Activated T-cell treated with anti-CD3 and anti-CD28 coated beads, Interleukin-2, amount 50 U/mL, for 24 hours (primary cell): ENCODE measurements around the gene DKK2.
"Not testable (repeated sequence)": the region's sequence is repeated elsewhere in the genome, so short reads cannot be mapped to it uniquely, and the experiment has no call there.

Source experiments
- DNase-seq: peaks from one replicate; pipeline ENCODE4 v3.0.0-alpha.2; 2020
- H3K27ac Mint-ChIP-seq: 2 replicates; pipeline ENCODE4 v1.8.0; 2020; ENCODE audit warnings: mild to moderate bottlenecking, mixed read lengths
- H3K27me3 Mint-ChIP-seq: 2 replicates; pipeline ENCODE4 v1.8.0; 2020; ENCODE audit warnings: mixed read lengths
- H3K36me3 Mint-ChIP-seq: 2 replicates; pipeline ENCODE4 v1.8.0; 2020; ENCODE audit warnings: low read depth, mixed read lengths
- H3K4me1 Mint-ChIP-seq: 2 replicates; pipeline ENCODE4 v1.8.0; 2020; ENCODE audit warnings: low read depth, mixed read lengths
- H3K4me3 Mint-ChIP-seq: 2 replicates; pipeline ENCODE4 v1.8.0; 2020; ENCODE audit warnings: mild to moderate bottlenecking, moderate library complexity, mixed read lengths
- H3K9me3 Mint-ChIP-seq: 2 replicates; pipeline ENCODE4 v1.8.0; 2020; ENCODE audit warnings: mixed read lengths

Gene DKK2

GRCh38 chr4:106908049-106908448 lies 128.1 kb downstream of the DKK2 start:
- not testable (repeated sequence) for H3K4me3 Mint-ChIP-seq, H3K4me1 Mint-ChIP-seq, H3K9me3 Mint-ChIP-seq, H3K36me3 Mint-ChIP-seq, DNase-seq, H3K27ac Mint-ChIP-seq, H3K27me3 Mint-ChIP-seq

DNA sequence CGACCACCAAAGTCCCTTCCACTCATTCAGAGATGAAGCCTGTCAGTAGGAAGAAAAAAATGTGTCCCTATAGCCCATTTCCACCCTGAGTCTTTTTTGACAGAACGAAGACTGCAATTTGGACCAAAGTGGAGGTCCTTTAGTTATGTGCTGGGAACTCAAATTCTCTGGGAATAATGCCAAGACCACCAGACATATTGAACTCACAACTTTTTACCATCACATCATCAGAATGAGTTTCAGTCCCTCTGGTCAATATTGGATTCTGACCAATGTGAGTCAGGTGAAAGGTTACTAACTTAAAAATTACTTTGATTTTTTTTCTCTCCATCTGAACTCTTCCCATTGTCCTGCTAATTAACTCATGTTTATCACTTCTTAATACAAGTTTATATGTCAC lies 128.9 kb downstream of the DKK2 start:
- Mint-ChIP-seq H3K27ac (no peak overlapping the region), H3K27me3 (no peaks in the 10 kb centered on the region), H3K9me3 (no peaks in the 10 kb centered on the region), H3K36me3 (no peaks in the 10 kb centered on the region), H3K4me1 (no peaks in the 10 kb centered on the region), H3K4me3 (no peak overlapping the region)
- no peak for DNase-seq

DNA sequence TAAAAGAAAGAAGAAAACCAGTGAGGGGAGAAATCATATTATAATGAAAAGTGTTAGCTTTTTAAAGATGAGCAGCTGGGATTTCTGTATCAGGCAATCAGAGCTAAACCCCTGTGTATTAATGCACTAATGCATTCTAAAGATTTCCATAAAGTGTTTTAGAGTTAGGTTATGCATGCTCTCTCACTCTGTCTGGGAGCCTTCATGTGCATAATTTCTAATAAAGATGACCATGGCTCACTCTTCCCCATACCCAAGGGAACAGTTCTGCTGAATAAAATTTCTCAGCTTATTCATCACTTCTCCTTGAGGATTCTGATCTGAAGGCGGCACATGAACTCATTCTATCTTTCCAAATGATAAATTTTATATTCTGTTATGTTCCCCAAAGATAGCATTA lies 129.4 kb downstream of the DKK2 start:
- no peaks in the 10 kb centered on the region for H3K36me3 Mint-ChIP-seq
- no peaks in the 10 kb centered on the region for H3K4me1 Mint-ChIP-seq
- no peaks in the 10 kb centered on the region for H3K9me3 Mint-ChIP-seq
- no peak overlapping the region for H3K4me3 Mint-ChIP-seq
- H3K27ac Mint-ChIP-seq = no peak overlapping the region
- no peak for DNase-seq
- H3K27me3 Mint-ChIP-seq = no peaks in the 10 kb centered on the region

- no peaks in the 10 kb centered on the region for H3K36me3 Mint-ChIP-seq
- no peaks in the 10 kb centered on the region for H3K4me1 Mint-ChIP-seq
- no peaks in the 10 kb centered on the region for H3K27me3 Mint-ChIP-seq
- H3K4me3 Mint-ChIP-seq = no peak overlapping the region
- no peaks in the 10 kb centered on the region for H3K9me3 Mint-ChIP-seq
- no peak for DNase-seq
- H3K27ac Mint-ChIP-seq = no peak overlapping the region
These were observed 137.4 kb downstream of the DKK2 start for GRCh38 chr4:106898621-106899230.

- no peak overlapping the region for H3K27ac Mint-ChIP-seq
- H3K4me1 Mint-ChIP-seq = no peaks in the 10 kb centered on the region
- peaks cover 4% of the 10 kb centered on the region for H3K9me3 Mint-ChIP-seq
- H3K4me3 Mint-ChIP-seq = no peak overlapping the region
- no peak for DNase-seq
- no peaks in the 10 kb centered on the region for H3K36me3 Mint-ChIP-seq
- no peaks in the 10 kb centered on the region for H3K27me3 Mint-ChIP-seq
These were observed 142.2 kb downstream of the DKK2 start for GRCh38 chr4:106893903-106894302.

DNA sequence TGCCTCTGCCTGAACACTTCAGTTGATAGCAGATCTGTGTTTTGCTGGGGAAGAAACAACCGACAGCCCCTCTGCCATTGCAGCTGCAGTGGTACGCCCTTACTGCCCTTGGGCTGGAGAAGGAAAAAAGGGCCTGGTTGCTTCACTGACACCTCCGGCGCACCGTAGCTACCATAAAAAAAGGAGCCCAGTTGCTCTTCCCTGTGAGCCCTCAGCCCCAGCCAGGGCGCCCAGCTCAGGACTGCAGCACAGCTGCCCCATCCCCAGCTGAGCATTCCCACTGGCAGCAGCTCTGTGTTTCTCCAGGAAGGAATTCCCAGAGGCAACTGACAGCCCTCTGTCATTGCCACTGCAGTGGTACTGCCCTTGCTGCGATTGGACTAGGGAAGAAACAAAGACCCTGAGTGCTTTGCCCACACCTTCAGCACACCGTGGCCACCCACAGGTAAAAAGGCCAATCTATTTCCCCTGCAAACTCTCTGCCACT lies 142.7 kb downstream of the DKK2 start:
- Mint-ChIP-seq H3K4me3 (no peak overlapping the region), H3K36me3 (no peaks in the 10 kb centered on the region), H3K4me1 (no peaks in the 10 kb centered on the region), H3K27ac (no peak overlapping the region), H3K27me3 (no peaks in the 10 kb centered on the region), H3K9me3 (peaks cover 4% of the 10 kb centered on the region)
- no peak for DNase-seq

GRCh38 chr4:106892786-106893185 lies 143.3 kb downstream of the DKK2 start:
- H3K36me3 Mint-ChIP-seq = no peaks in the 10 kb centered on the region
- no peak overlapping the region for H3K4me3 Mint-ChIP-seq
- no peaks in the 10 kb centered on the region for H3K4me1 Mint-ChIP-seq
- no peak for DNase-seq
- H3K27ac Mint-ChIP-seq = no peak overlapping the region
- H3K9me3 Mint-ChIP-seq = peaks cover 4% of the 10 kb centered on the region
- no peaks in the 10 kb centered on the region for H3K27me3 Mint-ChIP-seq

DNA sequence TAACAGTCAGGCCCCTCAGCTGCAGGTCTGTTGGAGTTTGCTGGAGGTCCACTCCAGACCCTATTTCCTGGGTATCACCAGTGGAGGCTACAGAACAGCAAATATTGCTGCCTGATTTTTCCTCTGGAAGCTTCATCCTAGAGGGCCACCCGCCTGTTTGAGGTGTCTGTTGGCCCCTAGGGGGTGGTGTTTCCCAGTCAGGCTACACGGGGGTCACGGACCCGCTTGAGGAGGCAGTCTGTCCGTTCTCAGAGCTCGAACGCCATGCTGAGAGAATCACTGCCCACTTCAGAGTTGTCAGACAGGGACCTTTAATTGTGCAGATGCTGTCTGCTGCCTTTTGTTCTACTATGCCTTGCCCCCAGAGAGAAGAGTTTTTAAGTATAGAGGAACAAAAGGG lies 160.8 kb downstream of the DKK2 start:
- Mint-ChIP-seq H3K27me3 (no peaks in the 10 kb centered on the region), H3K4me3 (no peak overlapping the region), H3K36me3 (no peaks in the 10 kb centered on the region), H3K9me3 (peaks cover 7% of the 10 kb centered on the region), H3K27ac (no peak overlapping the region), H3K4me1 (no peaks in the 10 kb centered on the region)
- no peak for DNase-seq
